GM19328 (cell line): ENCODE results near the gene BDKRB2.

ENCODE experiments used
- ATAC-seq: cut with Tn5 transposase; IDR thresholded peaks from one replicate; pipeline ENCODE4 v1.9.1; 2021; ENCODE audit warnings: mild to moderate bottlenecking, moderate library complexity; ENCODE audit not compliant: unreplicated experiment

BDKRB2 gene

DNA sequence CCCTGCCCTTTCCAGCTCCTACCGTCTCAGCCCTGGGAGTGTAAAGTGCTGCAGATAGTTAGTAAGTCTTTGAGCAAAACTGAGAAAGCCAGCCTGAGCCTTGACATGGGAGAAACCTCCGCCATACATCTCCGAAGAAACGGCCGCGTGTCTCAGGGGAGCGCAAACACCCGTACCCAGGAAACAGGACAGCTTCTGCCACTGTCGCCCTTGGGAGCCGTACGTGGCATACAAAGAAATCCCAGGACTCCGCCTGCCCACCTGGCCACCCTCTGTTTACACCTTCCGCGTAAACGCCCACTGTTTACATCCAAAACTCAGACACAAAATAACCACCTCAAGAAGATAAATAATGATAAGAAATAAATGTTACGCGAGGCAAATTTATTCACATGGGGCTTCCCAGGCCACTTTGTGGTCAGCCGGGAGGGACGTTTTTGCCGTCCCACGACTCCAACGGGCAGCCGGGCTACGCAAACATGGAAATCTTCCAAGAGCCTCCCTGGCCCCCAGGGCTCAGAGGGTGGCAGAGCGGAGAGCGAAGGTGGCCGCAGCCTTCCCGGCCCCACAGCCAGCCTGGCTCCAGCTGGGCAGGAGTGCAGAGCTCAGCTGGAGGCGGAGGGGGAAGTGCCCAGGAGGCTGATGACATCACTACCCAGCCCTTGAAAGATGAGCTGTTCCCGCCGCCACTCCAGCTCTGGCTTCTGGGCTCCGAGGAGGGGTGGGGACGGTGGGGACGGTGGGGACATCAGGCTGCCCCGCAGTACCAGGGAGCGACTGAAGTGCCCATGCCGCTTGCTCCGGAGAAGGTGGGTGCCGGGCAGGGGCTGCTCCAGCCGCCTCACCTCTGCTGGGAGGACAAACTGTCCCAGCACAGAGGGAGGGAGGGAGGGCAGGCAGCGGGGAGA lies at the start of gene BDKRB2:
Gene BDKRB2 (plus strand): TSS at position 689 of the 908 bp plus-strand sequence. CDS start 32,269 bp downstream, outside the sequence.
- no peak for ATAC-seq

DNA sequence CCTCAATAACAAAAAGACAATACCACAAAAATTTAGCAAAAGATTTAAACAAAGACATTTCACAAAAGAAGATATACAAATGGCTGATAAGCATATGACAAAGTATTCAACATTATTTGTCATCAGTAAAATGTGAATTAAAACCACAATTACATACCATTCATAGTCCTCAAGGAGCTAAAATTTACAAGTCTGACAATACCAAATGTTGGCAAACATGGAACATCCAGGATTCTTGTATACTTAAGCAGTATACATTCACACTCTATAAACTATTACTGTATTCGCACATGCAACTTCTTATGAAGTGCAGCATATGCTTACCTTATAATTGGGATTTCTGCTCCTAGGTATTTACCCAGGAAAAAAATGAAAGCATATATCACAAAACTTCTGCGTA lies 49.7 kb upstream of the BDKRB2 start:
- no peak for ATAC-seq

DNA sequence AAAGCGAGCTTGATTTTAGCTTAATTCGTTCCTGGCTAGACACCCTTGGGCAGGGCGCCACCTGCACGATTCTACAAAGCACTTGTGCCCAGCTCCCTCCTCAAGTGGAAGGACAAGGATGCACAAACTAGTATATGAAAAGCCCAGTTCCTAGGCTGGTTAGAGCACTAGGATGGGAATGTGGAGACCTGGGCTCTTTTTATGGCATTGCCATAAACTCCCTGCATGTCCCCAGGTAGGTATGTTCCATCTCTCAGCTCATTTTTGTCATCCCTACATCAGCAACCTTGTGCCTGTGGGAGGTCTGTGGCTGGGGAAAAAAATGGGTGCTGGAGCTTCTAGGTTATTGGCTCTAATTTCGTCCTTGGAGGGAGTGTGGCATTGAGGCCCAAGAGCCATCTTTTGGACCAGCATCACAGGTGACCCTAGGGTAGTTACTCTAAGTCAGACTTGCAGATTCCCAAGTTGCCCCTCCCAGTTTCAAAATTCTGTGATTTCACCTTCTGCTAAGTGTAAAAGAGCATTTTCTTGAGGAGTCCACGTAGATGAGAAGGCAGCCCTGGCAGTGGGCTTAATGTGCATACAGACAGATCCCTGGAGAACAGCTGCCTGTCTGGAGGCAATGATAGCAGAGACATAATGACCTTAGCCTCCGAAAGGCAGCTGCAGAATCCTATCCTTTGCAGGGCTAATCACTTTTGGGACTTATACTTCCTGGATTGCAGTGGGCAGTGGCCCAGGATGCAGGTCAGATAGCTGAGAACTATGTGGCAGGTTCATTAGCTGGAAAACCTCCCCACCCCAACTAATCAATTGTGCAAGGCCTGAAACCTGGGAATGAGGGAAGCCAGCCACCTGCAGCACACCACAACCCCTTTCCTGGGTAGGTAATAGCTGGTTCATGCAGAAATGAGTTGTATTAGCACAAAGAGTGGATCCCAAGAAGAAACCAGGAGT lies 47.6 kb upstream of the BDKRB2 start:
- ATAC-seq, result no peak

GRCh38 chr14:96158735-96159134 lies 45.9 kb upstream of the BDKRB2 start:
- ATAC-seq, result no peak

DNA sequence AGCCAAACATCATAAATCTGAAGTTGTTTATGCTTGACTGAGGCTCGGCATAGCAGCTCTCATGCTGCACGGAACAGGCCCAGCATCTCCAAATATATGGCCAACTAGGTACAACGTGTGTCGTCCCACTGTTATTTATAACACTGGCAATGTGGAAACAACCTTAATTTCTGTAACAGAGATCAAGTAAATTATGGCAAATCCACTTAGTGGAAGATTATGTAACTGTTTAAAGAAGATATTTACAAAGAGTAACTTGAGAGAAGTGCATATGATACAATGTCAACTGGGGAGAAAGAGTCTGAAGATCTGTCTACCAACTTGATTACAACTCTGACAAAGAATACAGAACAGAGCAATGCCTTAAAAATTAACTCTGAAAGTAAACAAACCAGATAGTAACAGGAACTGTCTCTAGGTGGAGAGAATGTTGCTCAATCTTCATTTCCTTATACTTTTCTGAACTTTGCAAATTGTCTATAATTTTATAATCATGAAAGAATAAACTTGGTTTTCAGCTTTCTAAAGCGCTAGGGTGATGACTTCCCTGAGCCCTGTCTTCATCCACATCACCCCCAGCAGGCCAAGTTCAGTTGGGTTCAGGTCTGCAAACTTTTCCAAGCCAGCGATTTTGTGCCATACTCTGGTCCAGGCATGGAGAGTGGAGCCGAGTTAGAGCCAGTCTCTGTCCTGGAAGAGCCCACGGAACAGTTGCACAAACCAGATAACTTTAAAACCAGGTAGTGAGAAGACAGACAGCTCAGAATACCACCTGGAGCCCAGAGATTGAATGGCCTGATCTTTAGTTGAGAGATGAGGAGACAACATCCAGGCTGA lies 44.3 kb upstream of the BDKRB2 start:
- no peak for ATAC-seq

GRCh38 chr14:96160913-96161310 lies 43.7 kb upstream of the BDKRB2 start:
- no peak for ATAC-seq

DNA sequence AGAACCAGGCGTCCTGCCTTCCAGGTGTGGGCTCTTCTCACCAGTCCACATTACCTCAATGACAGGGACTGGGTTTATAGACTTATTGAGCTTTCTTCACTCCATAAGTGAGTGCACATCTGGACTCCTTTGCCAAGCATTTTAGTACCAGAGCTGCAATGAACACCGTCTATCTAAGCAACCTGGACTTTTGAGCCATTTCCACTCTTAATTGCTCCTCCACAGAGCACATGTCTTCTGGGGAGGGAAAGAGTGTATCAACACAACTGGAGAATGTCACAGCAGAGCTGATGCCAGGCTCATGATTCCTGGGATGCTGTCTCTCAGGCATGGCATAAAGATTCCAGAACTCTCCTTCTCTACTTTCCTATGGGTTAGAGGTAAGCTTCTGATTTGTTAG lies 43.0 kb upstream of the BDKRB2 start:
- ATAC-seq, result no peak

DNA sequence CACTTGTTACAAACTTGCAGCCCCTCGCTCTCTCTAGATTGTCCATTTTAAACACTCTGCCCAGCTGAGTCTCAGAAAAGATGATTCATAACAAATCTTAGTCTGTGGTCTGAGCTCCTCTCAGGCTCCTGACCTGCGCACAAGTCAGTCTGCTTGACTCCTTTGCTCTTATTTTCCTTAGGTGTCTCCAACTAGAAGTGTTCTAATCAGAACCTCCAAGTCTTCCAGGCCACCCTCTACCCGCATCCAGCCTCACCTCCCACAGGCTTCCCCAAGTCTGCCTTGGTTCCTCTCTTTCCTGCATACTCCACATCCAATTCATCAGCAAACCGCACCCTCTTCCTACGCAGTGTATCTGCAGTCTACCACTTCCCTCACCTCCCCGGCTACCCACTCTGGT lies 42.4 kb upstream of the BDKRB2 start:
- ATAC-seq, result no peak

GRCh38 chr14:96162741-96163140 lies 41.9 kb upstream of the BDKRB2 start:
- no peak for ATAC-seq

GRCh38 chr14:96164861-96165490 lies 39.7 kb upstream of the BDKRB2 start:
- ATAC-seq, result no peak

GRCh38 chr14:96165493-96166436 lies 38.9 kb upstream of the BDKRB2 start:
- ATAC-seq, result no peak

DNA sequence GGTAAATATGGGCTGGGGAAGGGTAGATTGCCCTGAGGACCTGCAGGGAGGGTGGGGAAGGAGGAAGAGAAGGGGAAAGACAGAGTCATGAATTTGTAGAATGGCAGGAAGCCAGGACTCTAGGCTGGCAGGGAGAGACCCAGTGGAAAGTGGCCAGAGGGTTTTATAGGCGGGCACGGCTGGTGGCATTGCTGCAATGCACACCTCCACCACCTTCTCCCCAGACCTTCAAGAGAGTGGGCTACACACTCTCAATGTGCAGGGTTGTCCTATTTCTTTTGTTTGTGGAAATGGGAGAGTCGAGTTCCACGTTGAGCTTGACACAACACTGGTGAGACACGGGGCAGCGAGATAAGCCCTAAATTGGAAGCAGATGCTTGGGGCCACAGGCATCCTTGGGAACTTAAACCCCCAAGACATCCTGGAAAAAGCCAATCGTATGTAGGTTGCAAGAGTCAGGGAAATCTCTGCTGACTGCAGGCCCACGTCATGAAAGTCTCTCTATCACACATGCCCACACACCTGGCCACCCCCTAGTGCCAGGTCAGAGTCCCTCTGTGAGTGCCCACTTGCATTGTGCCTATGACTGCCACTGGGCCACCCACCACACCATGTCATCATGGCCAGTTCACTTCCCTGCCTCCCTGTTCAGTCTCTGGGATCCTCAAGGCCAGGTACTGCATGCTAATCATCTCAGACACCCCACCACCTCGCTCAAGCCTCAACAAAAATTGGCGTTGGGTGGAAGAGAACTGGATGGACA lies 38.0 kb upstream of the BDKRB2 start:
- no peak for ATAC-seq

GRCh38 chr14:96167224-96168148 lies 37.2 kb upstream of the BDKRB2 start:
- no peak for ATAC-seq

DNA sequence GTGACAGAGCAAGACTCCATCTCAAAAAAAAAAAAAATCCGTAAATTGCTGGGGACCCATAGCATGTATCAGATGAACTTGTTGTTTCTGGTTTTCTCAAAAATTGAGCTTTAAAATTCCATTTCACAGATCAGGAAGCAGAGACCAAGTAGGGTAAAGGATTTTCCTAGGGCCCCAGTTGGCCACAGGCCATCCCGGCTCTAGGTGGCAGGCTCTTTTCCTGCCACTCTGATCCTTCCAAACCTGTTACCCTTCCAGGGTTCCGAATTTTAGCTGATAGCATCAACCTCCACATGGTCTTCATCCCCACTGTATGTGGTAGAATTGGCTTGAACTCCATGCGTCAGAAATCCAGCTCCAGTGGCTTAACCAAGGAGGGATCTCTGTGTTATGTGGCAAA lies 36.1 kb upstream of the BDKRB2 start:
- no peak for ATAC-seq

- no peak for ATAC-seq
Measured at GRCh38 chr14:96170961-96171592, 33.6 kb upstream of the BDKRB2 start.

- no peak for ATAC-seq
Measured at GRCh38 chr14:96173636-96174475, 30.8 kb upstream of the BDKRB2 start.
